Middle frontal gyrus (tissue), 1 donor: ENCODE measurements around the gene SLC28A2.

Experiments
- DNase-seq: peaks from one replicate; pipeline ENCODE4 v3.0.0-alpha.2; 2015; ENCODE audit warnings: low spot score; ENCODE audit errors: extremely low spot score

The SLC28A2 gene

GRCh38 chr15:45320581-45321205, 68.7 kb downstream of the SLC28A2 start:
- DNase-seq, result no peak

DNA sequence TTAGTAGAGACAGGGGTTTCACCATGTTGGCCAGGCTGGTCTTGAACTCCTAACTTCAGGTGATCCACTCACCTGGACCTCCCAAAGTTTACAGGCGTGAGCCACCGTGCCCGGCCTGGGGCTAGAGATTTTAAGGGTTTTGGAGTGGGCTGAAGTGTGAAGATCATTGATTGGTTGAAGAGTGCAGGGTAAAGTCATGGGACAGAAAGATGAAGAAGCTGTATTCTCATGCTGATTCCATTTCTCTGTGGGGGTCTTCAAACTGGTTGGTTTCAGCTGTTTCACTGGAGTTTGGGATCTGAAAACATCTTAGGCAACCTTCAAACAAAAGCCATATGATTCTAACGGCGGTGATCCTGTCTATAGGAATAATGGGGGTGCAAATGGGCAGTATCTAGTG, 74.2 kb downstream of the SLC28A2 start:
- DNase-seq, result no peak

GRCh38 chr15:45326741-45327140, 74.7 kb downstream of the SLC28A2 start:
- no peak for DNase-seq
